HUES48 (cell line): ENCODE data around the gene CTPS1.

ENCODE experiments used
- H3K27ac ChIP-seq: one replicate; pipeline ENCODE4 v1.7.0; 2013; ENCODE audit warnings: low read depth, low read length, inconsistent platforms
- H3K27me3 ChIP-seq: 2 replicates; pipeline ENCODE4 v1.6.1; 2013; ENCODE audit warnings: mild to moderate bottlenecking, low read length; ENCODE audit not compliant: control insufficient read depth, insufficient read depth
- H3K36me3 ChIP-seq: 2 replicates; pipeline ENCODE4 v1.6.1; 2013; ENCODE audit warnings: low read length; ENCODE audit not compliant: control insufficient read depth, insufficient read depth
- H3K4me1 ChIP-seq: 2 replicates; pipeline ENCODE4 v1.6.1; 2013; ENCODE audit warnings: mild to moderate bottlenecking, low read length; ENCODE audit not compliant: control insufficient read depth, insufficient read depth
- H3K4me3 ChIP-seq: 2 replicates; pipeline ENCODE4 v1.5.1; 2013; ENCODE audit warnings: mild to moderate bottlenecking, low read depth, low read length
- H3K9ac ChIP-seq: 2 replicates; pipeline ENCODE4 v1.6.1; 2013; ENCODE audit warnings: mild to moderate bottlenecking, low read depth, low read length, moderate library complexity
- H3K9me3 ChIP-seq: 2 replicates; pipeline ENCODE4 v1.6.1; 2013; ENCODE audit warnings: low read length; ENCODE audit not compliant: control insufficient read depth, insufficient read depth

CTPS1 gene

GRCh38 chr1:40979241-40980067, at the start of gene CTPS1:
Gene CTPS1, plus strand, starts transcription at chr1:40979696. Its CDS starts 3,595 bp downstream, at chr1:40983291.
- H3K9ac ChIP-seq: peak within 1 kb of the TSS; percentile 95
- no peaks in the 10 kb centered on the region for H3K27me3 ChIP-seq
- H3K27ac ChIP-seq: peak within 1 kb of the TSS; percentile 97
- no peaks in the 10 kb centered on the region for H3K9me3 ChIP-seq
- H3K36me3 ChIP-seq: peaks cover 20% of the 10 kb centered on the region
- H3K4me3 ChIP-seq: peak within 1 kb of the TSS; percentile 82
- peaks cover 14% of the 10 kb centered on the region for H3K4me1 ChIP-seq

- Histone ChIP-seq H3K9me3 (no peaks in the 10 kb centered on the region), H3K4me1 (peaks cover 10% of the 10 kb centered on the region), H3K27me3 (no peaks in the 10 kb centered on the region), H3K27ac (no peak overlapping the region), H3K36me3 (no peaks in the 10 kb centered on the region), H3K4me3 (no peak overlapping the region), H3K9ac (no peak overlapping the region)
These were observed 49.1 kb upstream of the CTPS1 start for GRCh38 chr1:40930174-40930964.

- Histone ChIP-seq H3K27ac (no peak overlapping the region), H3K4me3 (no peak overlapping the region), H3K9ac (no peak overlapping the region), H3K36me3 (no peaks in the 10 kb centered on the region), H3K4me1 (peaks cover 10% of the 10 kb centered on the region), H3K9me3 (no peaks in the 10 kb centered on the region), H3K27me3 (no peaks in the 10 kb centered on the region)
These were observed 47.9 kb upstream of the CTPS1 start for GRCh38 chr1:40931601-40932000.

- no peaks in the 10 kb centered on the region for H3K9me3 ChIP-seq
- H3K4me3 ChIP-seq: no peak overlapping the region
- no peak overlapping the region for H3K27ac ChIP-seq
- H3K4me1 ChIP-seq: peaks cover 10% of the 10 kb centered on the region
- no peaks in the 10 kb centered on the region for H3K36me3 ChIP-seq
- no peaks in the 10 kb centered on the region for H3K27me3 ChIP-seq
- H3K9ac ChIP-seq: no peak overlapping the region
These were observed 47.5 kb upstream of the CTPS1 start for GRCh38 chr1:40932006-40932405.

GRCh38 chr1:40936931-40937339, 42.6 kb upstream of the CTPS1 start:
- H3K4me1 ChIP-seq: peaks cover 7% of the 10 kb centered on the region
- no peak overlapping the region for H3K27ac ChIP-seq
- no peaks in the 10 kb centered on the region for H3K27me3 ChIP-seq
- no peaks in the 10 kb centered on the region for H3K9me3 ChIP-seq
- H3K9ac ChIP-seq: no peak overlapping the region
- no peak overlapping the region for H3K4me3 ChIP-seq
- H3K36me3 ChIP-seq: no peaks in the 10 kb centered on the region

- H3K9me3 ChIP-seq: no peaks in the 10 kb centered on the region
- H3K9ac ChIP-seq: no peak overlapping the region
- no peaks in the 10 kb centered on the region for H3K4me1 ChIP-seq
- H3K27ac ChIP-seq: no peak overlapping the region
- no peaks in the 10 kb centered on the region for H3K36me3 ChIP-seq
- H3K27me3 ChIP-seq: no peaks in the 10 kb centered on the region
- no peak overlapping the region for H3K4me3 ChIP-seq
These were observed 41.1 kb upstream of the CTPS1 start for GRCh38 chr1:40938393-40938792.

GRCh38 chr1:40939320-40940059, 40.0 kb upstream of the CTPS1 start:
- no peak overlapping the region for H3K27ac ChIP-seq

GRCh38 chr1:40944326-40944725, 35.2 kb upstream of the CTPS1 start:
- no peak overlapping the region for H3K9ac ChIP-seq
- no peak overlapping the region for H3K27ac ChIP-seq
- peaks cover 6% of the 10 kb centered on the region for H3K4me1 ChIP-seq
- H3K27me3 ChIP-seq: no peaks in the 10 kb centered on the region
- H3K9me3 ChIP-seq: no peaks in the 10 kb centered on the region
- H3K36me3 ChIP-seq: no peaks in the 10 kb centered on the region
- no peak overlapping the region for H3K4me3 ChIP-seq

More at GRCh38 chr1:40939320-40940059, 40.0 kb upstream of the CTPS1 start:
- Histone ChIP-seq H3K4me1 (no peaks in the 10 kb centered on the region), H3K27me3 (no peaks in the 10 kb centered on the region), H3K9me3 (no peaks in the 10 kb centered on the region), H3K9ac (no peak overlapping the region), H3K36me3 (no peaks in the 10 kb centered on the region), H3K4me3 (no peak overlapping the region)

- H3K4me1 ChIP-seq: peaks cover 6% of the 10 kb centered on the region
- H3K27ac ChIP-seq: no peak overlapping the region
- no peak overlapping the region for H3K4me3 ChIP-seq
These were observed 34.6 kb upstream of the CTPS1 start for GRCh38 chr1:40944841-40945430.

GRCh38 chr1:40945491-40945973, 34.0 kb upstream of the CTPS1 start:
- Histone ChIP-seq H3K36me3 (no peaks in the 10 kb centered on the region), H3K9ac (no peak overlapping the region), H3K27ac (no peak overlapping the region), H3K27me3 (no peaks in the 10 kb centered on the region), H3K4me3 (no peak overlapping the region), H3K9me3 (no peaks in the 10 kb centered on the region), H3K4me1 (peaks cover 6% of the 10 kb centered on the region)

More at GRCh38 chr1:40944841-40945430, 34.6 kb upstream of the CTPS1 start:
- Histone ChIP-seq H3K27me3 (no peaks in the 10 kb centered on the region), H3K9me3 (no peaks in the 10 kb centered on the region), H3K36me3 (no peaks in the 10 kb centered on the region), H3K9ac (no peak overlapping the region)
